Effector memory CD8-positive, alpha-beta T cell (primary cell): ENCODE measurements around the gene ERAL1.
"Not testable (repeated sequence)": the region's sequence is repeated elsewhere in the genome, so short reads cannot be mapped to it uniquely, and the experiment has no call there.

Experiments used
- ATAC-seq: fragments of 150-1000 bp; cut with Tn5 transposase; replicated peaks from 2 replicates; pipeline ENCODE4 v1.10.0; 2021; ENCODE audit warnings: mild to moderate bottlenecking, moderate library complexity
- DNase-seq, 3 experiments: peaks; one replicate each; pipeline ENCODE4 v3.0.0; 2021
- H3K27ac Mint-ChIP-seq, 2 donors: one replicate each; pipeline ENCODE4 v1.8.0; 2022; ENCODE audit warnings: mild to moderate bottlenecking in 2 of 2, mixed read lengths in 2 of 2, moderate library complexity in 2 of 2
- H3K27me3 Mint-ChIP-seq, 2 donors: one replicate each; pipeline ENCODE4 v1.8.0; 2022; ENCODE audit warnings: mixed read lengths in 2 of 2
- H3K36me3 Mint-ChIP-seq: one replicate; pipeline ENCODE4 v1.8.0; 2022; ENCODE audit warnings: mild to moderate bottlenecking, moderate library complexity, mixed read lengths; ENCODE audit not compliant: insufficient read depth
- H3K4me1 Mint-ChIP-seq, 2 donors: one replicate each; pipeline ENCODE4 v1.8.0; 2022; ENCODE audit warnings: low read depth in 2 of 2, mixed read lengths in 2 of 2
- H3K4me3 Mint-ChIP-seq, 2 donors: one replicate each; pipeline ENCODE4 v1.8.0; 2022; ENCODE audit warnings: mild to moderate bottlenecking in 2 of 2, mixed read lengths in 2 of 2, moderate library complexity in 2 of 2
- H3K9me3 Mint-ChIP-seq, 2 donors: one replicate each; pipeline ENCODE4 v1.8.0; 2022; ENCODE audit warnings: mixed read lengths in 2 of 2

Gene ERAL1

DNA sequence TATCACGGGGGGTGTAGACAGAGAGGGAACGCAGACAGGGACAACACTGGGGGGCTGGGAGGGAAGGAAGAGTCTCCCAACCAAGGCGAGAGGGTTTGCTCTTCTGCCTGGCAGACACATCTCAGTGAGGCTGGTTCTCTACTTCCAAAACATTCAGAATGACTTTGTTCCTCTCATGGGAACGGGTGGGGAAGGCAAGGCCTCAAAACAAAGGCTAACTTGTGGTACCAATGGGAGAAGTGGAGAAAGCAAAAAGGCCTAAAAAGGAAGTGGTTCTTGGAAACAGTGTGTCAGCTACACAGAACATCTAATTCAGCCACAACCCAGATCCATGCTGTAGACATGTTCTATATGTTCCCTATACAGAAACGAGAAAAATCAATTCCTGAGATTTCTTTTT, 35.2 kb downstream of the ERAL1 start:
- no peak overlapping the region for H3K4me3 Mint-ChIP-seq
- H3K9me3 Mint-ChIP-seq, result no peaks in the 10 kb centered on the region
- peak overlapping the region in 1 of 2 donors; percentile 41 for H3K27ac Mint-ChIP-seq
- ATAC-seq, result no peak
- no peak for DNase-seq
- H3K36me3 Mint-ChIP-seq, result peaks cover 24% of the 10 kb centered on the region
- H3K4me1 Mint-ChIP-seq, result peaks cover 36 to 45% of the 10 kb centered on the region in 2 donors
- no peaks in the 10 kb centered on the region for H3K27me3 Mint-ChIP-seq

DNA sequence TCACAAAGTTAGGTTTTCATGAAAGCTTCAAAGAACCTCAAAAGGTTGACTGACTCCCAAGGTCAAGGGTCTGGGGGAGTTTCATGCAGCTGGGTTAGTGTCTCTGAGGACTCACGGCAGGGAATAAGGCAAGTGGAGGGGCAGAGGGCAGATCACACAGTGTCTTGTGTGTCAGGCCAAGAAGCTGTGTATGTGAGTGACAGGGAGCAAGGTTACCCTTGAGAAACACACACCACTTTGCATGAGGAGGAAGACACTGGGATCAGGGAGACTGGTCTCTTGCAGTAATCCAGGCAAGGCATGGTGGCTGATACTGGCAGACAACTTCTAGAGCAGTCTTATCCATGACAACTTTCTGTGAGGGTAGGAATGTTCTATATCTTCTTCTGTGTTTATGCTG, 36.4 kb downstream of the ERAL1 start:
- Mint-ChIP-seq H3K27me3 (no peaks in the 10 kb centered on the region), H3K9me3 (no peaks in the 10 kb centered on the region), H3K4me1 (peaks cover 41 to 48% of the 10 kb centered on the region in 2 donors), H3K36me3 (peaks cover 23% of the 10 kb centered on the region), H3K27ac (peak overlapping the region; percentile 78 to 94), H3K4me3 (peak overlapping the region; percentile 13 to 18)
- no peak for DNase-seq
- no peak for ATAC-seq

DNA sequence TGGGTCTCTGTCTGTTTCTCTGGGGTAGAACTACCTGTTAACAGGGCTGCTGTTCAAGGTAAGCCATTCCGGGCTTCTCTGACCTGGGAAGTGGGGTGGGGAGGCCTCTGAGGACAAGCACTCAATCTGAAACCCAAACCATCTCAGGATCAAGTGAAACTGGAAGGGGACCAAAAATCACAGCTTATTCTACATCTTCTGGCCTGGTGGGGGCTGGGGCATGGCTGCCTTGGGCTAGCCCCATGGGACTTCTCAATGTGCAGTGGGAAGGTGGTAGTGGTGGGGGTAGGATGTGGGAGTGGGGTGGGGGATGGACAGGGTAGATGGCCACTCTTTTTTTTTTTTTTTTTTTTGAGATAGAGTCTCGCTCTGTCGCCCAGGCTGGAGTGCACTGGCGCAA, 37.2 kb downstream of the ERAL1 start:
- Mint-ChIP-seq H3K4me3 (peak overlapping the region; percentile 13 to 18), H3K27ac (peak overlapping the region; percentile 94 to 99), H3K27me3 (no peaks in the 10 kb centered on the region), H3K4me1 (peaks cover 45 to 55% of the 10 kb centered on the region in 2 donors), H3K36me3 (peaks cover 24% of the 10 kb centered on the region), H3K9me3 (no peaks in the 10 kb centered on the region)
- DNase-seq (no peak), ATAC-seq (no peak)

DNA sequence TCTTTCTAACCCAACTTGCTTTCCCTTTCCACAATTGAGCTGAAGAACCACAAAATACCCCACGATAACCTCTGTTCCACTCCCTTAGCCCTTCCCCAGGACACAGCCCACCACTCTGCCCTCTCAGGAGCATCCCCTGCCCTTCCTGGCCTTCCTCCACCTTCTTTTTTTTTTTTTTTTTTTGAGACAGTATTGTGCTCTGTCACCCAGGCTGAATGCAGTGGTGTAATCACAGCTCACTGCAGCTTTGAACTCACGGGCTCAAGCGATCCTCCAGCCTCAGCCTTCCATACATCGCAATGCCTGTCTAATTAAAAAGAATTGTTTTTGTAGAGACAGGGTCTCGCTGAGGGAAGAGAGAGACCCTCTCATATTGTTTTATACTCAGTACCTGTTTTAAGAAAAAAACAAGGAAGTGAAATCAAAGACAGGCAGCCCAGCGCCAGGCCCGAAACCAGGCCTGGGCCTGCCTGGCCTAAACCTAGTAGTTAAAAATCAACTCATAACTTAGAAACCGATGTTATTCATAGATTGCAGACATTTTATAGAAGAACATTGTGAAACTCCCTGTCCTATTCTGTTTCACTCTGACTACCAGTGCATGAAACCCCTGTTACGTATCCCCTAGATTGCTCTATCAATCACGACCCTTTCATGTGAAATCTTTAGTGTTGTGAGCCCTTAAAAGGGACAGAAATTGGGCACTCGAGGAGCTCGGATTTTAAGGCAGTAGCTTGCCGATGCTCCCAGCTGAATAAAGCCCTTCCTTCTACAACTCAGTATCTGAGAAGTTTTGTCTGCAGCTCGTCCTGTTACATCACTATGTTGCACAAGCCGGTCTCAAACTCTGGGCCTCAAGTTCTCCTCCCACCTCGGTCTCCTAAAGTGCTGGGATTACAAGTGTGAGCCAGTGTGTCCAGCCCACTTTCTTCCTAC, 38.7 kb downstream of the ERAL1 start:
- H3K4me1 Mint-ChIP-seq, result peaks cover 51 to 57% of the 10 kb centered on the region in 2 donors
- H3K27me3 Mint-ChIP-seq, H3K9me3 Mint-ChIP-seq, ATAC-seq: not testable (repeated sequence)
- DNase-seq, result peak in 1 of 3 experiments; percentile 15
- peaks cover 33% of the 10 kb centered on the region for H3K36me3 Mint-ChIP-seq
- peak overlapping the region; percentile 72 to 76 for H3K4me3 Mint-ChIP-seq
- H3K27ac Mint-ChIP-seq, result peak overlapping the region; percentile 94 to 99

DNA sequence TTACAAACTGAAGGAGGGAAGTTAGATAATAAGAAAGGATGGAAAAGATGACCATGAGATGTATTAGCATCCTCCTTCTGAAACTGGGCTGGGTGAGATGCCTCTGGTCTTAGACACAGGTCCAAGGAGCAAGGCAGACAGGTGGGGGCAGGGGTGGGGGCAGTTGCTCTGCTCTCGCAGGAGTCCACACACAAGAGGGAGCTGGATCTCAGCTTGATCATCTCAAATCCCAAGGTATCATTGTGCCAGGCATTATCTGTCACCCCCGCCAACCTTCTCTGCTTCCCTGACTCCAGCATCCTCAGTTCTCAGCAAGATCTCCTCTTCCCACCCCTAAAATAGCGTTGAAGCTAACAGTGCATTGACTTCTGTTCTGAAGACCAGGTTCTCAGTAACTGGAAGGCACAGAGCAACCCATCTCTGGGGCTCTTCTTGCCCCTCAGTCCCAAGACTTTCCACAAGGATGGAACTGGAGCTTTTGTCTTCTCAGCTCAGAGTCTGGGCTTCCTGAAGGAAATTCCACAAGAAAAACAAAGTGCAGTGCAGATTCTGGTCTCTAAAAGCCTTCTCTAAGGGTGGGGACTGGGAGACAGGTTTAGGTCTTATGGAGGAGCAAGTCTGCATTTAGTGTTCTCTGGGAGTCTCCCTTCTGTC, 41.1 kb downstream of the ERAL1 start:
- Mint-ChIP-seq H3K36me3 (peaks cover 26% of the 10 kb centered on the region), H3K27ac (peak overlapping the region; percentile 95 to 99), H3K27me3 (no peaks in the 10 kb centered on the region), H3K4me3 (peak overlapping the region; percentile 93 to 100), H3K4me1 (peaks cover 55 to 62% of the 10 kb centered on the region in 2 donors), H3K9me3 (no peaks in the 10 kb centered on the region)
- no peak for ATAC-seq
- no peak for DNase-seq

DNA sequence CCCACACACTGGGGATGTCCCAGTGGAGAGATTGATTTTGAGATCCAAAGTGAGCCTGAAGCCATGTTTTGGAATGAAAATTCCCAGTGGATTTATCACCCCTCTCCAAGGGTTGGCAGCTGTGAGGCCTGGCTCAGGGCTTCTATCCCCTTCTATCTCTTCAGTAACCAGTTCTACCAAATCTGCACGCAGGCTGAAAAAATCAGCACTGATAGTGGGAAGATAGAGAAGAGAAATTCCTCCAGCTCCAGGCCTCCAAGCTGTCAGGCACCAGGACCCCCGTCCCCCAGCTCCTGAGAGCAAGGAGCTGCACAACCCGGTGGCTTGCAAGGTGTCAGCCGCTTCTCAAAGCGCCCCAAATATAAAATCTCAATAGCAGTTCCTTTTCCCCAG, 41.7 kb downstream of the ERAL1 start:
- peak overlapping the region; percentile 93 to 100 for H3K4me3 Mint-ChIP-seq
- no peaks in the 10 kb centered on the region for H3K9me3 Mint-ChIP-seq
- no peaks in the 10 kb centered on the region for H3K27me3 Mint-ChIP-seq
- peaks cover 21% of the 10 kb centered on the region for H3K36me3 Mint-ChIP-seq
- peaks cover 51 to 58% of the 10 kb centered on the region in 2 donors for H3K4me1 Mint-ChIP-seq
- peak overlapping the region; percentile 95 to 99 for H3K27ac Mint-ChIP-seq
- DNase-seq (no peak), ATAC-seq (peak; percentile 13)

DNA sequence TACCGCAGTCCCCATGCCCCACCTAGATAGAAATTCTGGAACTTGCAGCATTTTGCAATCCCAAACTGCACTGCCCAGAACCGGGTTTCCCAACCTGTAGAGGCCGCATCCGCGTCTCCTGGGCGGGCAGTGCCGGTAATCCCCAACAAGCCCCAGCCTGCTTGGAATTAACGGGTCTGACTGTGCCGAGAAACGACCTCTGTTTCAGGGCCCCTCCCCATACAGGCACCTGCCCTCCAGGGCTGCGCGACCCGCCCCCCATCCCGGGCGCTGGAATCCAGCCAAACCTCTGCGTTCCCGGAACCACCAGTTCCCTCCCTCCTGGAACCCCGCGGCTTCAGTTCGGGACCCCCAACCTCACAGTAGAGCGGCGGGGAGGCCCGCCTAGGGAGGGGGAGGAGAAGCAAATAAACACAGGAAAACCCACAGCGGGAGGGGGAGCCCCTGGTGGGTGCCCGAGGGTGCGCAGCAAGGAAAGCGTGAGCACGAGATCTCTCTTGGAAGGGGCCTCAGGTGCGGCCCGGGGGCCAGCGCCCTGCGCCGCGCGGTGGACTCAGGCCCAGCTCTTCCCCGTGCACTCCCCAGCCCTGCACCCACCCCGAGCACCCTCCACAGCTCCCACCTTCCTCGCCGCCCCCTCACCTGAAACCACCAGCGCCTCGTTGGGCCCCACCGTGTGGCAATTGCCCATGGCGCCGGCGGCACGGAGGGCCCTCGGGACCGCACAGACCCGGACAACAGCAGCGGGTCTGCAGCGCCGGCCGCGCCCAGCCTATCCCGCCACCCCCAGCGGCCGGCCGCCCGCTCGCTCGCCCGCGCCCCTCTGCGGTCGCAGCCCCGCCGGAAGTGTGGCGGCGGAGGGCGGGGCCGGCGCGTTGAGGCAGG, 42.3 kb downstream of the ERAL1 start, which contains the start of gene FLOT2:
Gene FLOT2, minus strand, starts transcription at position 850 of the 885 bp plus-strand sequence. Its CDS starts 159 bp downstream, at position 691.
- peak within 1 kb of the TSS; percentile 95 to 99 for H3K27ac Mint-ChIP-seq

DNA sequence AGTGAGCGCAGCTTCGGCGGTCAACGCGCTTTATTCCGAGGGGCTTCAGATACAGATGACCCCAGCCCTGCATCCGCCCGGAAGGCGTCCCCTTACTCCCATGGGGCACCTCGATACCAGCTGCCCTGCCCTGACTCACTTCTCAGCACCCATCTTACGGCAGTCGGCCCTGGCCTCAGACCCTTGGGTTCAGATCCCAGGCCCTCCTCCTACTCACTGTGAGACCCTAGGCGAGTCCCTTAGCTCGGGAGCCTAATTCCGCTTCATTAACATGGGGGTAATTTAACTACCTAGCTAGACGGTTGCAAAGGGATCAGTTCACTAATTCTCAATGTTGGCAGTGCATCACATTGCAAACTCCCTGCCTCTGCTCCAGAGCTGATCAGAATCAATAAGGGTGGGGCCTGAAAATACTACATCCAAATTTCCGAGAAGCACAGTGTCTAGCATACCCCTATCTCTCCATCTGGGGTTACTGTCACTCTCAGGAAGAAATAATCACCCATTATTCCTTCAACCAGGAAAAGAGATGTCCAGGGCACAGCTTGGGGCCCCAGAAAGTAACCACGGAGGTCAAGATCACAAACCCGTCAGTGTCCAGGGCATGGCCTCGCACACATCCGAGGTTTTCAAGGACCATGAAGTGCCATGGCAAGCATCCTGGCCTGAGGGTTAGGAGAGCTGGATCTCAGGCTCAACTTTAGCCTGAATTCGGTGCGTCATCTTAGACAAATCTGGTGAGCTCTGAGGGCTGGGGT, 43.1 kb downstream of the ERAL1 start:
- Mint-ChIP-seq H3K36me3 (peaks cover 20% of the 10 kb centered on the region), H3K27ac (peak overlapping the region; percentile 95 to 99), H3K27me3 (no peaks in the 10 kb centered on the region), H3K4me3 (peak overlapping the region; percentile 93 to 100), H3K4me1 (peaks cover 49 to 58% of the 10 kb centered on the region in 2 donors), H3K9me3 (no peaks in the 10 kb centered on the region)
- DNase-seq (no peak), ATAC-seq (no peak)

More for the DNA sequence above, 42.3 kb downstream of the ERAL1 start, which contains the start of gene FLOT2:
- Mint-ChIP-seq H3K27me3 (no peaks in the 10 kb centered on the region), H3K4me3 (peak within 1 kb of the TSS; percentile 93 to 100), H3K9me3 (no peaks in the 10 kb centered on the region), H3K4me1 (peaks cover 52 to 60% of the 10 kb centered on the region in 2 donors), H3K36me3 (peaks cover 20% of the 10 kb centered on the region)
- peak; percentile 45 to 57 (median 50) for DNase-seq
- ATAC-seq, result peak; percentile 77

DNA sequence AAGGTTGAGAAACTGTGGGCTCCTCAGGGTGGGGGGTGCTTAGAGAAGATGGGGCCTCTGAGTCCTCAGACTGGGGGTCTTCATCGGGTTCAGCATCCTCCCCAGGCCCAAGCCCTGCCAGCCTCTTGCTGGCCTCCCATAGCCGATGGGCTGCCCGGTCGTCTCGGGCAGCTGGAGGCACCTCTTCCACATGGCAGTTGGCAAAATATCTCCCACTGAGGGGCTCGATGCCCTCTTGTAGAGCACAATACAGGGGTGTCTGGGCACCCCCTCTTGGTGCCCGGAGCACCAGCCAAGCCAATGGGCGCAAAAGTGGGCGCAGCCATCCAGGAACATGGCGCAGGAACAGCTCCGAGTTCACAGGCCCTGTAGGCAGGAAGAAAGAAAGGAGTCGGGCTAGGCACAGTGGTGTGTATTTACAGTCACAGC, 43.7 kb downstream of the ERAL1 start:
- H3K4me3 Mint-ChIP-seq, result peak overlapping the region in 1 of 2 donors; percentile 100
- no peaks in the 10 kb centered on the region for H3K9me3 Mint-ChIP-seq
- no peaks in the 10 kb centered on the region for H3K27me3 Mint-ChIP-seq
- DNase-seq (no peak), ATAC-seq (no peak)
- peaks cover 48 to 57% of the 10 kb centered on the region in 2 donors for H3K4me1 Mint-ChIP-seq
- peaks cover 25% of the 10 kb centered on the region for H3K36me3 Mint-ChIP-seq
- H3K27ac Mint-ChIP-seq, result peak overlapping the region; percentile 95 to 99

DNA sequence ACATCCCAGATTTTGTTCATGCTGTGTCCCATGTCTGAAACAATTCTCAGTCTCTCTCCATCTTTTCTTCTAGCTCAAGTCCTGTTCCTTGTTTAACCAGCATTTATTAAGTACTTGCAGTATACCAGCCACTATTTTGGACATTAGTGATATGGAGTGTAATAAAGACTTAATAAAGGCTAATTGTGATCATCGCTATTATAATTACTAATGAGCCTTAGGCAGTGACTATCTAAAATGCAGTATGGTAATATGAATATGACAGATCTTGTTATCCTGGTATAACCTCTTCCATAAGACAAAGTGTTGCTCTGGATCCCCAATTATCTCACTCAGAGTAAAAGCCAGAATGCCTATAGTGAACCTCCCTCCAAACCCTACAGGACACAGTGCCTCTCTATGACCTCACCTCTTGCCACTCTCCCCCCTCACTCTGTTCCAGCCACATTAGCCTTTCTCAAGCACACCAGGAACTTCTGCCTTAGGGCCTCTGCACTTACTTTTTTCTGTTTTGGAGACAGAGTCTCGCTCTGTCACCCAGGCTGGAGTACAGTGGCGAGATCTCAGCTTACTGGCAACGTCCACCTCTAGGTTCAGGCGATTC, 44.5 kb downstream of the ERAL1 start:
- peaks cover 26% of the 10 kb centered on the region for H3K36me3 Mint-ChIP-seq
- peaks cover 46 to 57% of the 10 kb centered on the region in 2 donors for H3K4me1 Mint-ChIP-seq
- H3K27ac Mint-ChIP-seq, result no peak overlapping the region
- peak overlapping the region in 1 of 2 donors; percentile 31 for H3K4me3 Mint-ChIP-seq
- H3K9me3 Mint-ChIP-seq, result no peaks in the 10 kb centered on the region
- no peak for DNase-seq
- no peak for ATAC-seq
- no peaks in the 10 kb centered on the region for H3K27me3 Mint-ChIP-seq

DNA sequence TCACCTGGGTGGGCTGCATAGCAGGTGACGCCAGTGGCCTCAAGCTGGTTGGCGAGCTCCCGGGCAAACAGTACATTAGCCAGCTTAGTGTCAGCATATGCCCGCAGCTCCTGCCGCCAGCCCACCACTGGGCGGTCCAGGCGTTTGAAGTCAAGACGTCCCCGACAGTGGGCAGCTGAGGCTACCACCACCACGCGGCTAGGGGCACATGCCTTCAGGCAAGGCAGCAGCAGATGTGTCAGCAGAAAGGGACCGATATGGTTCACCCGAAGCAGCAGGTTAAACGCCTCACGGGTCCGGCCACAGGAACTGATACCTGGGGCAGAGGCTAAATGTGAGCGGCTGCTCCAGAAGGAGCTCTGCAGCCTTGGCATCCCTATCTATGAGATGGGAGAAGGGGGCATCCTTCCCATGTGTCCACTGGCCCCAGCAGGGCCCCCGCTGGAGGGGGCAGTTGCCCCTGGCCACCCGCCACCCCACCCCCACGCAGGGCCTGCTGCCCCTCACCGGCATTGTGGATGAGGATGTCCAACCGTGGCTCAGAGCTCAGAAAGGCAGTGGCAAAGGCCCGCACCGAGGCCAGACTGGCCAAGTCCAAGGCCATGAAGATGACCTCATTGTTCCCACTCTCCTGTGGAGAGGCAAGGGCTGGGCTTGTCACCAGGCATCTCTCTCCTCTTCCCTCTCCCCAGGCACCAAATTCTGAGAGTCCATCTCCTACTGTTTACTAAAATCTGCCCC, 46.3 kb downstream of the ERAL1 start:
- Mint-ChIP-seq H3K4me1 (peaks cover 40 to 49% of the 10 kb centered on the region in 2 donors), H3K9me3 (no peaks in the 10 kb centered on the region), H3K27ac (peak overlapping the region in 1 of 2 donors; percentile 86), H3K4me3 (peak overlapping the region; percentile 82 to 87), H3K27me3 (no peaks in the 10 kb centered on the region), H3K36me3 (peaks cover 37% of the 10 kb centered on the region)
- DNase-seq (no peak), ATAC-seq (no peak)
